Activated CD8-positive, alpha-beta memory T cell treated with anti-CD3 and anti-CD28 coated beads, Interleukin-2, amount 50 U/mL, for 48 hours (primary cell): ENCODE results near the gene PRKAR2A.

Experiments
- DNase-seq: peaks from one replicate; pipeline ENCODE4 v3.0.0-alpha.2; 2020

PRKAR2A gene

GRCh38 chr3:48847504-48848423, at the start of gene PRKAR2A:
TSS of gene PRKAR2A (minus strand) at chr3:48847874. CDS start at chr3:48847596, 278 bp downstream.
- DNase-seq, result peak; percentile 91

GRCh38 chr3:48896936-48897335, 49.3 kb upstream of the PRKAR2A start:
- no peak for DNase-seq

GRCh38 chr3:48894516-48894915, 46.8 kb upstream of the PRKAR2A start:
- no peak for DNase-seq

GRCh38 chr3:48891606-48892005, 43.9 kb upstream of the PRKAR2A start:
- DNase-seq, result no peak

GRCh38 chr3:48885753-48886152, 38.1 kb upstream of the PRKAR2A start:
- DNase-seq, result no peak

GRCh38 chr3:48881652-48882114, 34.0 kb upstream of the PRKAR2A start:
- no peak for DNase-seq

GRCh38 chr3:48881006-48881405, 33.3 kb upstream of the PRKAR2A start:
- DNase-seq, result no peak

GRCh38 chr3:48879994-48880377, 32.3 kb upstream of the PRKAR2A start:
- no peak for DNase-seq

GRCh38 chr3:48879307-48879993, 31.8 kb upstream of the PRKAR2A start:
- no peak for DNase-seq

GRCh38 chr3:48877671-48878070, 30.0 kb upstream of the PRKAR2A start:
- DNase-seq, result no peak

GRCh38 chr3:48863122-48863521, 15.4 kb upstream of the PRKAR2A start:
- DNase-seq, result no peak

GRCh38 chr3:48859206-48859605, 11.5 kb upstream of the PRKAR2A start:
- DNase-seq, result no peak

- DNase-seq, result no peak
Observed at GRCh38 chr3:48858709-48859108, 11.0 kb upstream of the PRKAR2A start.

- DNase-seq, result no peak
Observed at GRCh38 chr3:48857641-48858040, 10.0 kb upstream of the PRKAR2A start.

GRCh38 chr3:48856469-48856868, 8.8 kb upstream of the PRKAR2A start:
- DNase-seq, result no peak

GRCh38 chr3:48855681-48856447, 8.2 kb upstream of the PRKAR2A start:
- no peak for DNase-seq

- DNase-seq, result no peak
Observed at GRCh38 chr3:48852151-48852550, 4.5 kb upstream of the PRKAR2A start.

- DNase-seq, result no peak
Observed at GRCh38 chr3:48851407-48851806, 3.7 kb upstream of the PRKAR2A start.

GRCh38 chr3:48848816-48849515, 1.3 kb upstream of the PRKAR2A start:
- no peak for DNase-seq

GRCh38 chr3:48847053-48847503, 596 bp downstream of the PRKAR2A start:
- DNase-seq, result peak; percentile 80

- DNase-seq, result peak; percentile 17
Observed at GRCh38 chr3:48845170-48845569, 2.5 kb downstream of the PRKAR2A start.

GRCh38 chr3:48837163-48837562, 10.5 kb downstream of the PRKAR2A start:
- DNase-seq, result no peak
